Measurements from ENCODE around the gene LGI1.
A peak's percentile ranks its signal among the peaks of the same experiment; 100 is the strongest.

Gene LGI1

DNA sequence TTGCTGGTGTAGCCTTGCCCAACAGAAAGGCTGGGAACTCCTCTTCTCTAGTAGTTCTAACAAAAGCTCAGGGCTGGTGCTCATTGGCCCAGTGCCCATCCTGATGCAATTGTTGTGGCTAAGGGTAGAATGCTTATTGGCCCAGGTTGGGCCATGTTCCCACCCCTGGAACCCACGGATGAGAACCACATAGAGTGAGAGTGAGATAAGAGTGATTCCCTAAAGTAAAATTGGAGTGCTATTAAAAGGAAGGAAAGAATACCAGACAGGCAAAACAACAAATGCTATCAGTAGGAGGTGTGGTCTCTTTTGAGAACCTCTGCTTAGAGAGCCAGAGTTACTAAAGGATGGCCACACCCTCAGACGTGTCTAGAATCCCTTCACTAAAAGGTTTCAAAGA is 49.2 kb downstream of the LGI1 start:
- DNase-seq (ENCODE audit: low spot score): no peak
- TF ChIP-seq, protein P1, sequence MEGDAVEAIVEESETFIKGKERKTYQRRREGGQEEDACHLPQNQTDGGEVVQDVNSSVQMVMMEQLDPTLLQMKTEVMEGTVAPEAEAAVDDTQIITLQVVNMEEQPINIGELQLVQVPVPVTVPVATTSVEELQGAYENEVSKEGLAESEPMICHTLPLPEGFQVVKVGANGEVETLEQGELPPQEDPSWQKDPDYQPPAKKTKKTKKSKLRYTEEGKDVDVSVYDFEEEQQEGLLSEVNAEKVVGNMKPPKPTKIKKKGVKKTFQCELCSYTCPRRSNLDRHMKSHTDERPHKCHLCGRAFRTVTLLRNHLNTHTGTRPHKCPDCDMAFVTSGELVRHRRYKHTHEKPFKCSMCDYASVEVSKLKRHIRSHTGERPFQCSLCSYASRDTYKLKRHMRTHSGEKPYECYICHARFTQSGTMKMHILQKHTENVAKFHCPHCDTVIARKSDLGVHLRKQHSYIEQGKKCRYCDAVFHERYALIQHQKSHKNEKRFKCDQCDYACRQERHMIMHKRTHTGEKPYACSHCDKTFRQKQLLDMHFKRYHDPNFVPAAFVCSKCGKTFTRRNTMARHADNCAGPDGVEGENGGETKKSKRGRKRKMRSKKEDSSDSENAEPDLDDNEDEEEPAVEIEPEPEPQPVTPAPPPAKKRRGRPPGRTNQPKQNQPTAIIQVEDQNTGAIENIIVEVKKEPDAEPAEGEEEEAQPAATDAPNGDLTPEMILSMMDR (IDR thresholded peaks at IDR 0.05; ENCODE audit: borderline replicate concordance, control extremely low read depth, extremely low read depth, insufficient read depth, missing control alignments): no peak
- in situ Hi-C loops (cut with MboI; ENCODE audit: low sequenced_read_pairs, unreplicated experiment): no loop called here

DNA sequence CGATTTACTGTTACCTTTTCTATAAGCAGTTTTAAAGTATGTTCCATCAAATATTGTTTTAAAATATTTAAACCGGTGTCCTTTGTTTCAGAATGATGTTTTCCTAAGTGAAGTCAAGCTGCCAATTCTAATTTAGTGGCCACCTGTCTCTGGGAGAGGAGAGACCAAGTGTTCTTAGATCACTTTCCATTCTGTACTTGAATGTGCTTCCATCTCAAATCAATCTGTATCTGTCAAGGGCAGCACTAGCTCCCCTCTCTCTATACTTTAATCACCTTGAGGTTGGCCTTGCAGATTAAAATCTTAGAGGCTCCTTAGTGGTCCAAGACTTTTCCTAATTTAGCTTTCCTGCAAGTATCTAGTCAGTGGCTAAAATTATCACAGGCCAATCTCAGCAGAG is 49.6 kb downstream of the LGI1 start:
- in situ Hi-C loops (cut with MboI; ENCODE audit: low sequenced_read_pairs, unreplicated experiment): no loop called here
- TF ChIP-seq, protein P1 (IDR thresholded peaks at IDR 0.05; ENCODE audit: borderline replicate concordance, control extremely low read depth, extremely low read depth, insufficient read depth, missing control alignments): no peak
- DNase-seq (ENCODE audit: low spot score): no peak

DNA sequence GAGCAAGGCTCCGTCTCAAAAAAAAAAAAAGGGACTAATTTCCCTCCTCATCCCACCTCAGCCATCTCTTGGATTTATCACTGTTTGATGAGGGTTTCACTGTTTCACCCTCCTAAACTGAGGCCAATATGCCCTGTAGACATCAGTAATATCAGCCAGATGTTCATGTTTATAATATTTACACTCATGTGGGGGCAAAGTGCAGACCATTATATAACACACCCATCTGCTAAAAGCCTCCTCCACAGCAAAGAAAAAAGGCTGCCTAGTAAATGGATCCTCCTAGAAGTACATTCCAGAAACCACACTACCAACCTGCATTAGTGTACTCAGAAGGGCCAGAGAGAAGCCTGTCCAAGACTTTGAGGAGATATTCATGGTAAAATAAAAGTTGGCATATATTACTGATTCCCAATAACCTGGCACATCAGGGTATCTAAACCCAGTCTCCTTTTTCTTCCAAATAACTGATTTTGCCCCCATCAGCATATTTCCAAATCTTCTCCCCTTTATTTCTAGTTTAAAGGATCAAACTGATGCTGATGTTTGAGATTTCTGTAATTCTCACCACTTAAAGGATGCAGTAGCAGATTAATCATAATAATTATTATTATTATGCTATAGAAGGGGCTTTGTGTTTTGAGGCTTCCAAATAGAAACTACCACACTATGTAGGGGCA is 55.1 kb downstream of the LGI1 start:
- TF ChIP-seq, protein P1 (IDR thresholded peaks at IDR 0.05; ENCODE audit: borderline replicate concordance, control extremely low read depth, extremely low read depth, insufficient read depth, missing control alignments): no peak
- no peak for DNase-seq (ENCODE audit: low spot score)
- in situ Hi-C loops (cut with MboI; ENCODE audit: low sequenced_read_pairs, unreplicated experiment): no loop called here

DNA sequence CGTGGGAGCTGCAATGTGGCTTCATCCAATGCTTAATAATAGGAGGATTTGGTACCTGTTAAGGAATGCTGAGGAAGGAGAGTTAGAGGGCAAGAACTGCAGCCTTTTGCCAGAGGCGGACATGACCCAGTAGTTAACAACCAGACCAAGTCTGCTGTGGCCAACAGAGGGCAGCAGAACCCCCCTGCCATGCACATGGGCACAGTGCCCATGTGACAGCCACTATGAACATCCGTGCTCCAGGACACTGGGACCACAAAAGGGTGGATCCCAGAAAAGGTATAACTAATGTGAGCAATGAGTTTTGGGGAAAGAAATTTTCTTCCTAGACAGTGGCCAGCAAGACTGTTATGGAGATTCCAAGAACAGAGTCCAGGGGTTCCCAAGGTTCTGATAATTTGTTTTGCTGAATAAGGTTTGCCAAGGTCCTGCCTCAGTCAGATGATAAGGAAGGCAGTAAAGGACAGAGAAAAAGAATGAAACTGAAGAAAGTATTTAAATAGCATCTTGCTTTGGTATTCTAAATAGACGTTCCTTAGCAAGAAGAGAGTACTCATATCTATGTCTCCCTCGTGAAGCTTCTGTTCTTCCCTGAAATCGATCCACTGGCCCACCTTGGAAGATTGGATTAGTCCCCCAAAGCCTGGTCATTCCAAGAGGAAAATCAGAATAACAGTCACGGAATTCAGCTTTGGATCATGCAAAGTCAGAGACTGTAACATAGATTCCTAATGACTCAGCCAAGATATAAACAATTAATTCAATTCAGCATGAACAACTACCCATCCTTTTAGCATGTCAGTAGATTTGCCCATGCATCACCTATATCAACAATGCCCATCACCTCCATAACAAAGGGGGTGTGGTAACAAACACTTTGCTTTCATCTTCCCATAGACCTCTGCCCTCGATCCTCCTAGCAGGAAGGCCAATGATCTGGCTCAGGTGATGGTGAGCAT is 56.0 kb downstream of the LGI1 start:
- DNase-seq (ENCODE audit: low spot score): peak; percentile 21
- in situ Hi-C loops (cut with MboI; ENCODE audit: low sequenced_read_pairs, unreplicated experiment): no loop called here
- TF ChIP-seq, protein P1 (IDR thresholded peaks at IDR 0.05; ENCODE audit: borderline replicate concordance, control extremely low read depth, extremely low read depth, insufficient read depth, missing control alignments): peak; percentile 54

DNA sequence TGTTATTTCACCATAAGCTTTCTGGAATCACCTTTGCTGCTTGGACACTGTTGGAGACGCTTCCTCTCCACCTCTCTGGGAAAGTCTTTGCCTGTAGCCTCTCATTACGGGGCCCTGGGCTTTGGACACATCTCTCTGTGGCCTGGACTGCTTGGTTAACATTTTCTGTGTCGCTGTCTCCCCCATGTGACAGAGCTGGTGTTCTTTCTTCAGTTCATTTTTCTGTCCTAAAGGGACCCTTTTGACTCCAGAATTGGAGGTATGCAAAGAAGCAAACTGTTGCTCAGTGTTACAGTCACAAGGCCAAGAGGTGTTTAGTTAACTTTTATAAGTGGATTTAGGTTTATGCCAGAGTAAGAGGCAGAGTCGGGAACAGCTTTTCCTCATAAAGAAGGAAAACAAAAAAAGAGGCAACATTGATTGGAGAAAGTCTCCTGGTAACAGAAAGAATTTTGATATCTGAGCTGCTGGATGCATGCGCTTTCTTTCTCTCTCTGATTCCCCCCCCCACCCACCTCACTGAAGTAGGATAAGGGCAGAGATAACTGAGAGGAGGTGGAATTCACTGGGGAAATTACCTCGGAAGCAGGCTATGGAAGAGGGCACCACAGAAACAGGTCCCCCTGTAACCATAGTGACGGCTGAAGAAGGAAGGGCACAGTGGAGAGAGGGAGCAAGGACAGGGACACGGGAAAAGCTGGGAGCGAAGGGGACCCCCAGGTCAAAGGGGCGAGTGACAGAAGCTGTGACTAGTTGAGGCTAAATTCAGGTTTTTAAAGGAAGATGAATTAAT is 57.8 kb downstream of the LGI1 start:
- no peak for DNase-seq (ENCODE audit: low spot score)
- in situ Hi-C loops (cut with MboI; ENCODE audit: low sequenced_read_pairs, unreplicated experiment): no loop called here

More for the DNA sequence above, 57.8 kb downstream of the LGI1 start:
- TF ChIP-seq, protein P1 (IDR thresholded peaks at IDR 0.05; ENCODE audit: borderline replicate concordance, control extremely low read depth, extremely low read depth, insufficient read depth, missing control alignments): no peak

Measured in GM13976 (cell line).